Activated CD4-positive, alpha-beta T cell treated with anti-CD3 and anti-CD28 coated beads, Interleukin-2, amount 10 ng/mL, durations not matched to agents 24 days and 14 days (primary cell): ENCODE measurements around the gene DNMT3A. TPM values are rescaled to one million over a fixed set of nuclear protein-coding genes. Genes with fewer than 3 reads are reported as not detected.

Source experiments
- DNase-seq: peaks from one replicate; pipeline ENCODE4 v3.0.0; 2022
- H3K27ac Mint-ChIP-seq: one replicate; pipeline ENCODE4 v1.8.0; 2022; ENCODE audit warnings: mild to moderate bottlenecking, mixed read lengths
- H3K27me3 Mint-ChIP-seq: one replicate; pipeline ENCODE4 v1.8.0; 2022; ENCODE audit warnings: mixed read lengths
- H3K36me3 Mint-ChIP-seq: one replicate; pipeline ENCODE4 v1.8.0; 2022; ENCODE audit warnings: low read depth, mild to moderate bottlenecking, mixed read lengths
- H3K4me1 Mint-ChIP-seq: one replicate; pipeline ENCODE4 v1.8.0; 2021; ENCODE audit warnings: mixed read lengths
- H3K4me3 Mint-ChIP-seq: one replicate; pipeline ENCODE4 v1.8.0; 2022; ENCODE audit warnings: mild to moderate bottlenecking, moderate library complexity, mixed read lengths
- H3K9me3 Mint-ChIP-seq: one replicate; pipeline ENCODE4 v1.8.0; 2021; ENCODE audit warnings: mixed read lengths
- intact Hi-C: fragments of 100-400 bp; cut with micrococcal nuclease; formaldehyde crosslinking; loops from one replicate; pipeline ENCODE4 v1.15.1; 2023
- total RNA-seq: library from RNA; stranded (reverse); gene quantifications from 2 replicates; pipeline ENCODE4 v1.2.3, GENCODE V29; 2022

The DNMT3A gene
- 97.4 and 102 TPM in 2 replicates for total RNA-seq

GRCh38 chr2:25341753-25342371, at the start of gene DNMT3A:
Gene DNMT3A, minus strand, starts transcription at chr2:25341925. Its CDS starts 27,941 bp downstream, at chr2:25313984.
- peaks cover 12% of the 10 kb centered on the region for H3K36me3 Mint-ChIP-seq
- intact Hi-C loops, result loop anchor here (1.0 to 5.0 kb wide), 7 partner anchors 21 to 225 kb away; no protein-coding TSS in a partner anchor
- peak within 1 kb of the TSS; percentile 87 for H3K4me3 Mint-ChIP-seq
- no peaks in the 10 kb centered on the region for H3K9me3 Mint-ChIP-seq
- DNase-seq, result peak; percentile 84
- peak within 1 kb of the TSS; percentile 92 for H3K27ac Mint-ChIP-seq
- no peaks in the 10 kb centered on the region for H3K27me3 Mint-ChIP-seq
- H3K4me1 Mint-ChIP-seq, result peaks cover 33% of the 10 kb centered on the region

- intact Hi-C loops, result no loop called here
- Mint-ChIP-seq H3K36me3 (peaks cover 23% of the 10 kb centered on the region), H3K4me1 (peaks cover 22% of the 10 kb centered on the region), H3K9me3 (peaks cover 11% of the 10 kb centered on the region), H3K27ac (no peak overlapping the region), H3K4me3 (no peak overlapping the region), H3K27me3 (no peaks in the 10 kb centered on the region)
- DNase-seq, result no peak
Measured at GRCh38 chr2:25389161-25389560, 47.4 kb upstream of the DNMT3A start.

- H3K9me3 Mint-ChIP-seq, result peaks cover 8% of the 10 kb centered on the region
- peaks cover 22% of the 10 kb centered on the region for H3K4me1 Mint-ChIP-seq
- peak overlapping the region; percentile 40 for H3K27ac Mint-ChIP-seq
- DNase-seq, result peak; percentile 84
- peaks cover 23% of the 10 kb centered on the region for H3K36me3 Mint-ChIP-seq
- H3K27me3 Mint-ChIP-seq, result no peaks in the 10 kb centered on the region
- intact Hi-C loops, result no loop called here
- H3K4me3 Mint-ChIP-seq, result peak overlapping the region; percentile 6
Measured at GRCh38 chr2:25388491-25388890, 46.8 kb upstream of the DNMT3A start.

- intact Hi-C loops, result no loop called here
- DNase-seq, result no peak
- Mint-ChIP-seq H3K9me3 (peaks cover 8% of the 10 kb centered on the region), H3K4me1 (peaks cover 22% of the 10 kb centered on the region), H3K27me3 (no peaks in the 10 kb centered on the region), H3K27ac (peak overlapping the region; percentile 40), H3K4me3 (peak overlapping the region; percentile 6), H3K36me3 (peaks cover 23% of the 10 kb centered on the region)
Measured at GRCh38 chr2:25387876-25388449, 46.2 kb upstream of the DNMT3A start.

- Mint-ChIP-seq H3K36me3 (peaks cover 21% of the 10 kb centered on the region), H3K27me3 (no peaks in the 10 kb centered on the region)
Measured at GRCh38 chr2:25386971-25387875, 45.5 kb upstream of the DNMT3A start.

GRCh38 chr2:25385910-25386309, 44.2 kb upstream of the DNMT3A start:
- H3K9me3 Mint-ChIP-seq, result no peaks in the 10 kb centered on the region
- intact Hi-C loops, result no loop called here
- no peaks in the 10 kb centered on the region for H3K27me3 Mint-ChIP-seq
- H3K27ac Mint-ChIP-seq, result no peak overlapping the region
- no peak for DNase-seq
- peaks cover 21% of the 10 kb centered on the region for H3K4me1 Mint-ChIP-seq
- H3K4me3 Mint-ChIP-seq, result no peak overlapping the region
- H3K36me3 Mint-ChIP-seq, result peaks cover 18% of the 10 kb centered on the region

More at GRCh38 chr2:25386971-25387875, 45.5 kb upstream of the DNMT3A start:
- DNase-seq, result no peak
- peaks cover 22% of the 10 kb centered on the region for H3K4me1 Mint-ChIP-seq
- no peak overlapping the region for H3K4me3 Mint-ChIP-seq
- peak overlapping the region; percentile 40 for H3K27ac Mint-ChIP-seq
- intact Hi-C loops, result no loop called here
- H3K9me3 Mint-ChIP-seq, result peaks cover 3% of the 10 kb centered on the region

GRCh38 chr2:25383806-25384205, 42.1 kb upstream of the DNMT3A start:
- H3K36me3 Mint-ChIP-seq, result peaks cover 12% of the 10 kb centered on the region
- H3K4me3 Mint-ChIP-seq, result no peak overlapping the region
- no peak for DNase-seq
- no peak overlapping the region for H3K27ac Mint-ChIP-seq
- H3K4me1 Mint-ChIP-seq, result peaks cover 28% of the 10 kb centered on the region
- intact Hi-C loops, result no loop called here
- H3K27me3 Mint-ChIP-seq, result no peaks in the 10 kb centered on the region
- no peaks in the 10 kb centered on the region for H3K9me3 Mint-ChIP-seq

GRCh38 chr2:25381502-25381901, 39.8 kb upstream of the DNMT3A start:
- Mint-ChIP-seq H3K9me3 (no peaks in the 10 kb centered on the region), H3K36me3 (peaks cover under 1% of the 10 kb centered on the region), H3K27ac (no peak overlapping the region), H3K4me1 (peaks cover 25% of the 10 kb centered on the region), H3K27me3 (no peaks in the 10 kb centered on the region), H3K4me3 (no peak overlapping the region)
- intact Hi-C loops, result no loop called here
- DNase-seq, result no peak

- no peaks in the 10 kb centered on the region for H3K9me3 Mint-ChIP-seq
- no peak overlapping the region for H3K27ac Mint-ChIP-seq
- peaks cover 30% of the 10 kb centered on the region for H3K4me1 Mint-ChIP-seq
- H3K4me3 Mint-ChIP-seq, result no peak overlapping the region
- no peak for DNase-seq
- no peaks in the 10 kb centered on the region for H3K27me3 Mint-ChIP-seq
- no peaks in the 10 kb centered on the region for H3K36me3 Mint-ChIP-seq
- intact Hi-C loops, result no loop called here
Measured at GRCh38 chr2:25380586-25381375, 39.1 kb upstream of the DNMT3A start.

GRCh38 chr2:25380023-25380422, 38.3 kb upstream of the DNMT3A start:
- H3K4me3 Mint-ChIP-seq, result no peak overlapping the region
- no peaks in the 10 kb centered on the region for H3K36me3 Mint-ChIP-seq
- H3K27me3 Mint-ChIP-seq, result no peaks in the 10 kb centered on the region
- intact Hi-C loops, result no loop called here
- no peak for DNase-seq
- H3K4me1 Mint-ChIP-seq, result peaks cover 30% of the 10 kb centered on the region
- H3K9me3 Mint-ChIP-seq, result no peaks in the 10 kb centered on the region
- H3K27ac Mint-ChIP-seq, result peak overlapping the region; percentile 8

- DNase-seq, result no peak
- no peak overlapping the region for H3K4me3 Mint-ChIP-seq
- no peaks in the 10 kb centered on the region for H3K9me3 Mint-ChIP-seq
- peak overlapping the region; percentile 8 for H3K27ac Mint-ChIP-seq
- H3K36me3 Mint-ChIP-seq, result no peaks in the 10 kb centered on the region
- intact Hi-C loops, result no loop called here
- no peaks in the 10 kb centered on the region for H3K27me3 Mint-ChIP-seq
- H3K4me1 Mint-ChIP-seq, result peaks cover 30% of the 10 kb centered on the region
Measured at GRCh38 chr2:25379535-25379934, 37.8 kb upstream of the DNMT3A start.

- intact Hi-C loops, result no loop called here
- DNase-seq, result no peak
- peak overlapping the region; percentile 4 for H3K4me3 Mint-ChIP-seq
Measured at GRCh38 chr2:25378731-25379490, 37.2 kb upstream of the DNMT3A start.

More at GRCh38 chr2:25378731-25379490, 37.2 kb upstream of the DNMT3A start:
- Mint-ChIP-seq H3K36me3 (no peaks in the 10 kb centered on the region), H3K4me1 (peaks cover 30% of the 10 kb centered on the region), H3K27me3 (no peaks in the 10 kb centered on the region), H3K9me3 (no peaks in the 10 kb centered on the region), H3K27ac (peak overlapping the region; percentile 38)
